DMS153 (cell line): Measurements from ENCODE around the gene AUTS2.
"Not testable (repeated sequence)": the region's sequence is repeated elsewhere in the genome, so short reads cannot be mapped to it uniquely, and the experiment has no call there.

Experiments
- DNase-seq: peaks from one replicate; lab custom pipeline; 2025; lab: John Stamatoyannopoulos, UW

The AUTS2 gene

DNA sequence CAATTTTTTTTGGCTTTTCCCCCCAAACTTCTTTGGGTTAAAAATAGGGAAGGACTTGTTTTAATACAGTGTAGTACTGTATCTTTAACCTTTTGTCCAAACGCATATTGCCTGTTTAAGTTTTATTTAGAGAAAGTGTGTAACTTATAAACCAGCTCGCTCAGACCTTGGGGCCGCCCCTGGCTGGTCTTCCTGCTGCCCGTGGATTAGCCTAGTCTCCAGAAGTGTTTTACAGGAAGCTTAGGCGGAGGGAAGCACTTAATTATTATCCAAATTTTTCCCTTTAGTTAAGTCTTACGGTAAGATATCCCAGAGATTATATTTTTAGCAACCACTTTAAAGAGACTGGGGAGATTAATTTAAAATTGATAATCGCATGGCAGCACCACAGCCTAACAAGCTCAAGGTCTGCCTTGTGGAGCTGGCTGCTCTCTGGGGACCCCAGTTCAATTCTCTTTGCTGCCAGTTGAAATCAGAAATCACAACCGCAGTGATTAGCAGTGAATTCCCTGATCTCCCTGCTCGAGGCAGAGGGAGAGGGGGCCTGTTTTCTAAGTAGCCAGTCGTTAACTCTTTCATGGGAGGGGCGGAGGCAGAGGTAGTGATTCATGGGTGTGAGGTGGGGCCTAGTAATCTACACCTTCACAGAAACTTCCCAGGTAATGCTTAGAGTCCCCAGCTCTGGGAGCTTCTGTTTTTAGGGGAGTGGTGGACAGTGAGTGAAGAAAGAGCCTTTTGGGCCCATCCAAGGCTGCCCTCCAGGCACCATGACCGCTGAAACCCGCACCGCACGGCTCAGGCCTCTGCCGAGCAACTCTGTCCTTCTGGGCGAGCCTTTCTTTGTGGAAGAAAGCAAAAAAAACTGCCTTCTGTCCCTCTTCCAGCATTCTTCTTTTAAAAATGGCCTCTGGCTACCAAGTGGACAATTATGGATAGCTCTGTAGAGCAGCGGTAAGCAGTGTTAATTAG, 984.9 kb downstream of the AUTS2 start:
- DNase-seq = no peak

DNA sequence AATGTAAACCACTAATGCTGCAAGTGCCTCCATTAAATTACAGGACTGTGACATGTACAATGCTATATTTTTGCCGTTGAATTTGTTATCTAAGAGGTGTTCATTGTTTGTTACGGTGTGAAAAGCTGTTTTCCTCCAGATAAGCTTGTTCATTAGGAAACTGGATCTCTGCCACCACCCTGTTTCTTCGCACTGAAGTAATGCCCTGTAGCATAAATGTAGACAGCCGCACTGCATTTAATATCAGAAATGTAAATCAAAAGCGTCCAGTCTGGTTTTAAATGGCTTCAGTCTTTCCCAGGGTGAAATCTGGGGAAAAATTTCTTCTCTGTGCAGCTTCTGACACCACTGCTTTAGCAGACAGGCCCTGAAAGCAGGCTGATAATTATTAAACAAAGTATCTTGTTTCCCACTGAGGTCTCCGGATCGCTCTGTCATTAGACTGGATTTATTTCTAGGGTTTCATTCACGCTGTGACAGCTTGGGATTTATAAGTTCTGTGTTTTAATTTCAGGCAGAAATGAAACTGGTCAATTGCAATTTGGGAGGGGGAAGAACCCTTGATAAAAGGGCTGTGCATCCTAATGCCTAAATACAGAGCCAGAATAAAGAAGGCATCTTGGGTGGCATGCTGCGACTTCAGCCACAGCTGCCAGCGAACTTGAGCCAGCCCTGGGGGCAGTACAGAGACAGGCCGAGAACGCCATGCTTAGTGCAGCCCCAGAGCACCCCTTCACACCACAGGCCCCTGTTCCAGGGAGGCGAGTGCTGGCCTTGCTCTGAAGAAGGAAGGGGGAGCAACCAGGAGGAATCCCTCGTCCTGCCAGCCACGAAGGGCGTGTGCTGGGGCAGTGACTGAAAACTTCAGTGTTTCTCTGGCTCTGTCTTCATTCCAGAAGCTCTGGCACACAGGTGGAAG, 985.9 kb downstream of the AUTS2 start:
- DNase-seq = no peak

DNA sequence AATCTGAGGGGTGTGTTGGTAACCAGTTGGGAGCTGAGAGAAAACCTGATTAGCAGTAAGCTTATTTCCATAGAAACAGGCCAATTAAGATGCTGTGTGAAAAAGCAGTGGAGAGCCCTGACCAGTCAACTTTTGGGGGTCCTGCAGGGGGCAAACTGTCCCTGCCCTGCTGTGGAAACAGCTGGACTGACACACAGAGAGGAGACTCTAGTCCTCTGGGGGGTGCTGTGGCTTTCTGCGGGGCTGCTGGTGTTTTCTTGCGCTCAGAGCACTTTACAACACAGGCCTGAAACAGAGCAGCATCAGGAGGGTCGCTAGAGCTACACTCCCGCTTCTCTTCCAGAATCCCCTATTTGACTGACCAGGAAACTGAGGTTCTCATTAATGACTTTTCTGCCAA, 986.8 kb downstream of the AUTS2 start:
- DNase-seq = no peak

DNA sequence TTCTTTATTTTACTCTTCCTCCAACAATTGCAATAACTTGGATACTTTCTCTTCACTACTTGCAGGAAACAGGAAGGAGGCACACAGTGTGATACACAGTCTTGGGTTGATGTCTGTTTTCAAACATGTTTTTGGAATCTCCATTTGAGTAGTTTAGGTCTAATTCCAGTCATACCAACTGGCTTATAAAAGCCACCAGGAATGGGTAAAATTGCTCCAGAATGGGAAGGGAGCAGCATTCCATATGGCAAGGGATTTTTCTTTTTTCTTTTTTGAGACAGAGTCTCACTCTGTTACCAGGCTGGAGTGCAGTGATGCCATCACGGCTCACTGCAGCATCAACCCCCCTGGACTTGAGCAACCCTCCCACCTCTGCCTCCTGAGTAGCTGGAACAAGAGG, 988.5 kb downstream of the AUTS2 start:
- DNase-seq = no peak

DNA sequence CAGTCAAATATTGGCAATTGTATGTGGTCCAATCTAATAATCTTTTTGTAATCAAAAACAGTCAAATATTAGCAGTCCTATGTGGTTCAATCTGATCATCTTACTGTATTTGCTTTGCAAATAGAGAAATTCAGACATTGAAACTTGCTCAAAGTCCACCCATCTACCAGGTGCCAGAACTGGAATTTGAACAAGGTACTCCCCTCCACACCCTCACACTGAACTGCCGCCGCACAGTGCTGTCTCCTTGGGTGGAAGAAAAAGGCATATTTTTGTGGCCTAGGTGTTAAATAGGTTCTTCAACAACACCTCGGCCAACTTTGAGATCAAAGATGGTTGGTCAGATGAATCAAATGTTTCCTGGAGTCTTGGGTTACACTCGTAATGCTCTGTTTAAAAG, 989.5 kb downstream of the AUTS2 start:
- no peak for DNase-seq

DNA sequence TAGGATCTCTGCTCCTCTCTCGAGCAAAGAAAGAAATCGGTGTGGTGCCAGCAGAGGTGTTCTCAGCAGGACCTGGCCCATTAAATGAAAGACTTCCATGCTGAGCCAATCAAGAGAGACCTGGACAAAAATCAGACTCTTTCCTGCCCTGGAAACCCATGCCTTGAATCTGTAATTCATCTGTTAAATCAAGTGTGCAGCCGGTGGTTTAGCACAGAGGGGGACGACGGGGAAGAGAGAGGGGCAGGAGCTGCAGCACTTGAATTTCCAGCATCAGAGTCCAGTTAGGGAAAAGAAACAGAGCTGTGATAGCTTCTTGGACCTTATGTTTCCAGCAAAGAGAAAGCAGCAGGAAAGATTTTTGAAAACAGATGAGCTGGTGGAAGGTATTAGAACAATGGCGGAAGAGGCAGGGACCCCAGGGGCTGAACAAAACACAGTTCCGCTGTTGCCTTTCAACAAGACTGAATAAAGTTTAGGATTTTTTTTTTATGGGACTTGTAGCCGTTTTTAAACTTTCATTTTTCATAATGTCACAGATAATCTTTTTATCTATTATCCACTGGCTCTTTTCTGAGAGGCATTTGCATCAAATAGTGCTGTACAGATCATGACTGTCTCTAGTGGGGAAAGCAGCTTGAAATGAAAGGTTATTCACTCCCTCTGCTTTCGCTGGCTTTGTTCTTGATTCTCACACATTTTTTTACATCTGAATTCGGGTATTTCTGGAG, 990.1 kb downstream of the AUTS2 start:
- DNase-seq = no peak

DNA sequence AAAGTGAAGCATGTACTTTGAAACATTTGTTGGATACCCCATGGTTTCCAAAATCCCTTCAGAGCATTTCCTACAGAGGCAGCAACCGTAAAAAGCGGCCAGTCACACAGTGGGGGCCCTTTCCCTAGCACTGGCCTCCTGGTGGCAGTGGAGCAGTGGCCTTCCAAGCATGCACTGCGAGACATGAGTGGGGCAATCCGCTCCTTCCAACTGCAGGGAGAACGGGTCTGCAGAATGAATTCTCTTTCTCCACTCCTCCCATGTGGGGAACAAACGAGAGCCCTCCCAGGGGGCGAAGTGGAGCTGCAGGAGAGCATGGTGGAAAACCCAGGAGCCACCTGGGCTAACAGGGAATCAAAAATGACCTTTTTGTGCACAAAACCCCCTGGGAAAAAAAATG, 990.7 kb downstream of the AUTS2 start:
- DNase-seq = no peak

DNA sequence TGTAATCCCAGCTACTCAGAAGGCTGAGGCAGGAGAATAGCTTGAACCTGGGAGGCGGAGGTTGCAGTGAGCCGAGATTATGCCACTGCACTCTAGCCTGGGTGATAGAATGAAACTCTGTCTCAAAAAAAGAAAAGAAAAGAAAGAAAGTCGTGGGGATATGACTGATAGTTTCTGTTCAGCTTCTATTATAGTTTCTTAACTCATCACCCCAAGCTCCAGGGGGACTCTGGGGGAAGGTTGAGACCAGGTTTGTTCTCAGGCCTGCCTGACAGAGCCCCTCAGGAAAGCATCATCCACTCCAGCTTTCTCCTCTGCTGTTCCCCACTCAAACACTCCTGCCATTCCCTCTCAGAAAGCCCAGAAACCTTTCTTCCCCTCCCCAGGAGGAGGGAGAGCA, 991.3 kb downstream of the AUTS2 start:
- DNase-seq = no peak

DNA sequence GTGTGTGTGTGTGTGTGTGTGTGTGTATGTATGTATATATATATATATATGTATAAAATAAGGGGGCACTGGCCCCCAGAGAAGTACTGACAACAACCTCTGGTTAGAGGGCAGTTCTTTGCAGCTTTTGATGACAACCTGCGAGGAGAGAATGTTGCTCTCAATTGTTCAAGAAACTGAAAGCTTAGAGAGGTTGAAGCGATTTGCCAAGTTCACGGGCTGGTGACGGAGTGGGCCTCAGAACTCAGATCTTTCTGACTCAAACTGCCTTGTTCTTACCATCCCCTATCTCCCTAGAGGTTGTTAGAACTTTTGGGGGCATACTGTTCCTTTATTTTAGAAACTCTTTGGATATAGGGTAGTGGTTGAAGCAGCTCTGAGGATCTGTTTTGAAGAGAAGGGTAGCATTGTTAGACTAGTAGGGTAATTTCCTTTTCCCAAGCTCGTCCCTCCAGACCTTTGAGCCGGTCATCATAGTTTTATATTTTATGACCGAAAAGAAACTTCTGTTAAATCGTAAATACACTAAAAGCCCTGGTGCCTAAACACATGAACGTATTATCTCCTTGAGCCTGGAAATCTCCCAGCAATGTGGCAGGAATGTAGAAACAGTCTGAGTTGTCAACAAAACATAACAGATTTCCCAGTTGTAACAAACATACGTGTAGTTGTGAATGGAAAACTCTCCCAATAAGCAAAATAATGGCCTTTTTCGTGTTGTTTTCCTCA, 992.0 kb downstream of the AUTS2 start:
- DNase-seq = no peak

DNA sequence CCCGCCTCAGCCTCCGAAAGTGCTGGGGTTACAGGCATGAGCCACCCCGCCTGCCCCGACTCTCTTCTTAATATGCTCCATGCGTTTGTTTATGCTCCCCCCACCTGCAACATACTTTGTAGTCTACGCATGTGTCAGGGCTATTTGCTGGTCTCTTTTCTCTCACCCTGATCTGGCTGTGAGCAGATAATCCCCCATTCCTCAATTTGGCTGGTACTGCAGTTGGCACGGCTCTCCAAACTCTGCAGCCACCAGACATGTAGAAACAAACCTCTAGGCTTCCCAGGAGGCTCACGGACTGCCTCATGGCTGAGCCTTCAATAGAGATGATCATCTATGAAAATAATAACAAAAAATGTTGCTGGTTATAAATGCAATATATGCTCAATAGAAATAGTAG, 993.4 kb downstream of the AUTS2 start:
- no peak for DNase-seq

DNA sequence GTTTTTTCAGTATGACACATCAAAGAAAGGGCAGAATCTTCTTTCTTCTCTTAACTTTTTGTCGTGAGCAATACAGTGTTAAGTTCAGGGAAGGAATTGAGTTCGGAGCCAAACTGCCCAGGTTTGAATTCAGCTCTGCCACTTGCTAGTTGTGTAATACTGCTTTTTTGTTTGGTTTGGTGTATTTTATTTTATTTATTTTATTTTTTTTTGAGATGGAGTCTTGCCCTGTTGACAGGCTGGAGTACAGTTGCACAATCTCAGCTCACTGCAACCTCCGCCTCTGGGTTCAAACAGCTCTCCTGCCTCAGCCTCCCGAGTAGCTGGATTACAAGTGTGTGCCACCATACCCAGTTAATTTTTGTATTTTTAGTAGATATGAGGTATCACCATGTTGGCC, 993.9 kb downstream of the AUTS2 start:
- DNase-seq = no peak

DNA sequence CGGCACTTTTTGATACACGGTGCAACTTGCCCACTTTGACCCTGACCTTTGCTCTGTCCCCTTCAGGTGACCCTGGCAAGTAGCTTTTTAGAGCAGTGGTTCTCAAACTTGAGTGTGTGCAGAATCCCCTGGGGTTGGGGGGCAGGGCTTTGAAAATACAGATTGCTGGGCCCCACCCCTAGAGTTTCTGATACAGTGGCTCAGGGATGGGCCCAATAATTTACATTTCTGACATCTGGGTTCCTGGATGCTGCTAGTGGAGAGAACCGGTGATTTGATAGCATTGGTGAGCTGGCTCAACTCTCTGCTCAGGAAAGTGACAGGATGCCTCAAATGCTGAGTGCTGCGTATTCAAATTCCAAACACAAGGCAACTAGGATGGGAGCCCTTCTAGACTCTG, 995.9 kb downstream of the AUTS2 start:
- no peak for DNase-seq

DNA sequence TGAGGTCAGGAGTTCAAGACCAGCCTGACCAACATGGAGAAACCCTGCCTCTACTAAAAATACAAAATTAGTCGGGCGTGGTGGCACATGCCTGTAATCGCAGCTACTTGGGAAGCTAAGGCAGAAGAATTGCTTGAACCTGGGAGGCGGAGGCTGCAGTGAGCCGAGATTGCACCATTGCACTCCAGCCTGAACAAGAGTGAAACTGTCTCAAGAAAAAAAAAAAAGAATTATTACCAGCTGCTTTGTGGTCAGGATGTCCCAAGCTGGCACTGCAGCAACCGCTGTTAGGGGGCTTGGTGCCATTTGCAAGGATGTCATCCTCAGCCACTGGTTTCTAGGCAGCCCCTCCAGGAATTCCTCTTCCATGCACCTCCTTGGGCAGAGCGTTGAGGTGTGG, 996.6 kb downstream of the AUTS2 start:
- DNase-seq = not testable (repeated sequence)

DNA sequence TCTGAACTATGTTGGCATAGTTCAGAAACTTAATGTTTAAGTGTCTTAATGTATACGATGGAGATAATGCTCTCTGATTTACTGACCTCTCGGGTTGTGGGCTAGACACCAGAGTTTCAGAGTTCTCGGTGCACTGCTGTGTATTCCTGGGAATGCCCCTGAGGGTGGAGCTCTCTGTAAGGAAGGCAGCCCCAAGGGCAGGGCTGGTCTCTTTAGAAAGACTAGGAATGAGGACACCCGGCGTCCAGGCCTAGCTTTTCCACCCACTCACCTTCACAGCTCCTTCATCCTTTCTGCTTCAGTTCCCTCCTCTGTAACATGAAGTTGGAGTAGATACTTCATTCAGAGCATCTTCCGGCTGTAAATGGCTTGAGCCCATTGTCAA, 997.1 kb downstream of the AUTS2 start:
- DNase-seq = no peak

DNA sequence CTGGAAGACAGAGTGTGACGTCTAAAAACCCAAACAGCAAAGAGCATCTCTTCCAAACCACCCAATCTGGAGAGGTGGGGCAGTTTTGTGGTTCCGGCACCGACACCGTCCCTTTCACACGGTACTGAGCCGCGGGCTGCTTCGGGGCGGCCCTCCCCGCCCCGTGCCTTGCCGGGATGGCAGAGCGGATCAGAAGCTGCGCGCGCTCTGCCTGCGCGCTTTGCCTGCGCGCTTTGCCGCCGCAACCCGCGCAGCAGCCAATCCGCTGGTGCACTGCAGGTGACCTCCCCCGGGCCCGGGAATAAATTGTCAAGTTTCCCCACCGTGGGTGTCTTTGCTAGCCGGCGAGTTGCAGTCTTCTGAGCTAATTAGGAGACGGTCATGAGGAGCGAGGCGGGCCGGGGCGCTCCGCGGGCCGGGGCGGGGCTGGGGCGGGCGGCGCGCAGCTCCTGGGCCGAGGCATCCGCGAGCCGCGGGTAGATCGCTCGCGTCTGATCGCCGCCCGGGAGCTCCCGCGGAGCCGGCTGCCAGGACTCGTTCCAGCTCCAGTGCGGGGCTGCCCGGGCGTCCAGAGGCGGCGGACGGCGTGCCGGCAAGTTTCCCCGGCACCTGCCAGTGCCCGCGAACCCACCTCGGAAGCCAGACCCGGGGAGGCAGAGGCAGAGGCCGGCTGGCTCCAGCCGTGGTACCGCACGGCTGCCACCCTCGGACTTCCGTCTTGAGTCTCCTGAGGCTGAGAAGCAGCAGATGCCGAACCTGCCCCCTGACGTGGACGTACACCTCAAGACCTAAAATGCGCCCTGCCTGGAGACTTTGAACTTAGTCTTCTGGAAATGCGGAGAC, 997.7 kb downstream of the AUTS2 start:
- no peak for DNase-seq

DNA sequence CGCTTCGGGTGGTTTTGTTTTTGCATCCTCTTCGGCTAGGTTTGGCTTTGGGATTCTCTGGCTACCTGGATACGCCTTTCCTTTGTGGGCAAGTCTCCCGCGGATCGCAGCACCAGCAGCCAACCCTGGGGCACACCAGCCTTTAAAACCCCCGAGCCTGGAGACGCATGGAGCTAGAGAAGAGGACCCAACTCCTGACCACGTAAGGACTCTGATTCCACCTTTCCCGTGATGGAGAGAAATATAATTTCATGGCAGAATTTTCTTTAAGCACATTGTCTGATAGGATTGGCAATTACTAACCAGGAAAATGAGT, 998.3 kb downstream of the AUTS2 start:
- no peak for DNase-seq

DNA sequence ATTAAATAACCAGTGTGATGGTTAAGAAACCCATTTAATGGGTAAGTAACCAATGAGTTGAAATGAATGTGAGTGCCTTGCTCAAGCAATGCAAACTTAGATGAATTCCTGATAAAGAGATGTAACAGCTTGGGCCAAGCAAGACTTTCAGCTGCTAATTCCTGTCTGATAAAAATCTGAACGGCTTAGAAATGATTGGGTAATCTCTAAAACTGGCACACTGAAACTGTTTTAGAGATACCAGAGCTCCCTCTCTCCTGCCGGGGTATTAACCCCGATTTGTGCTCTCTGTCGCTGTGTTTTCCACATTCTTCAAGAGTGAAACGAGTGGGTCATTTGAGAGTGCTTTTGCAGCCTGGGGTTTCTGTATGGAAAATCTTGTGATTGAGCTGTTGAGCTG, 998.8 kb downstream of the AUTS2 start:
- no peak for DNase-seq

DNA sequence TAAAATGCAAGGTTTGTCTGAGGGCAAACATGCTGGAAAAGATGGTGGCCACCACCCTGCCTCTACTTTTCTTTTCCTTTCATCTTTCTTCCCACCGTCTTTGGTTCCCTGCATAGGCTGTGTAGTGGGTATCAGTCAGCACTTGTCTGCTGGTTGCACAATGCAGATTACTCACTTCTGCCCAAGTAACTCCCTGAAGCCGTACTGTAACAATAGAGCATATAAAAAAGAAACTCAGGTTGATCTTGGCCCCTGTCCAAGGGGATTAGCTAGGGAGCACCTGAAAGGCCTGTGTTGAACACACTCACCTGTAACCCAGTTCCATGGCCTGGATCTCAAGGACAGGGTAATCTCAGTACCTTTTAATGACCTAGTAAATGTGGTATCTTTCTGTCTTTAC, 1000.7 kb downstream of the AUTS2 start:
- peak; percentile 73 for DNase-seq

DNA sequence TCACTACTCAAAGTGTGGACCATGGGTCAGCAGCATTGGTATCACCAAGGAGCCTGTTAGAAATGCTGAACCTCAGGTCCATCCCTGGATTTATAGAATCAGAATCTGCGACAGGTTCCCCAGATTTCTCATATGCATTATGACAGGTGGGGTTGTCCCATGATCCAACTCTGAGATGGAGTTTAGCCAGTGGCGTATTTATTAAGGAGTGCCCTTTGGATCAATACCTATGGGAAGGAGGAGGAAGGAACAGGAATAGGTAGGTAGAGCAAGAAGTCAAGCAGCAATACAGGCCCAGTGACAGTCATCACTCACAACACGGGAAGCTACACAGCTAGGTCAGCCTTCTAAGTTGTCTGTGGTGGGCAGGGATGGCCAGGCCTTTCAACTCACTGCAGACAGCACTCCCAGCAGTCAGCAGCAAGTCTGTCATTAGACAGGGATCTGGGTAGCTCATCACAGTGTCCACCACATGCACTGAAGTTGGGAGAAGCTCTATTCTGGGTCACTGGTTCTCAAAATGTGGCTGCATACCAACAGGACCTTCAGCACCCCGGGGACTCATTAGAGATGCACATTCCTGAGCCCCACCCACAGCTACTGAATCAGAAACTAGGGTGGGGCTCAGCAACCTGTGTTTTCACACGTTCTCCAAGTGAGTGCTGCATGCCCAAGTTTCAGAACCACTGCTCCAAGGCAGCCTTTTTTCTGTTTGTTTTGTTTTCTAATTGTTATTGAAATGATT, 1001.3 kb downstream of the AUTS2 start:
- no peak for DNase-seq

DNA sequence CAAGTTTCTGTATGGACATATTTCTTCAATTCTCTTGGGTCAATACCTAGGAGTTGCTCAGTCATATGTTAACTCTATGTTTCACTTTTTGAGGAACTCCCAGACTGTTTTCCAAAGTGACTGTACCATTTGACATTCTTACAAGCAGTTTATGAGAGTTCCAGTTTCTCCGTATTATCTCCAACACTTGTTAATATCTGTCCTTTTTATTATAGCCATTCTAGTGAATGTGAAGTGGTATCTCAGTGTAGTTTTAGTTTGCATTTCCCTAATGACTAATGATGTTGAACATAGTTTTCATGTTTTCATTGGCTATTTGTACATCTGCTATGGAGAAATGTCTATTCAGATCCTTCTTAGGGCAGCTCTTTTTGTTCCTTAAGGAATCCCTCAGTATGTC, 1002.7 kb downstream of the AUTS2 start:
- no peak for DNase-seq
